ENCODE measurements around the gene BAIAP2L1.

DNA sequence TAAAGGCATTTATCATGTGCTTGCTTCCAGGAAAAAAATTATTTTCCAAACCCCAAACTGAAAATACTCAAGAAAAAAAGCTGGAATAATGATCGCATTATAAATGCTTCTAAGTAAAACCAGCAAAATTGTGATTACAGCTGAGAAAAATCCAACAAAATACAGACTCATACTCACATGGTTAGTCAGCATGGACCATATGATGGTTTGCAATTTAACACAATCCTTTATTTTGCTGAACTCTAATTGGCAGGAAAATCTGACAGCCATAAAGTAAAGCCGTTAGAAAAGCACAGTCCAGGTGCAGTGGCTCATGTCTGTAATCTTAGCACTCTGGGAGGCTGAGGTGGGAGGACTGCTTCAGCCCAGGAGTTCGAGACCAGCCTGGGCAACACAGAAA is 59.8 kb downstream of the BAIAP2L1 start:
- TF ChIP-seq ZFX (IDR thresholded peaks at IDR 0.05), result no peak
- TF ChIP-seq, protein P1, sequence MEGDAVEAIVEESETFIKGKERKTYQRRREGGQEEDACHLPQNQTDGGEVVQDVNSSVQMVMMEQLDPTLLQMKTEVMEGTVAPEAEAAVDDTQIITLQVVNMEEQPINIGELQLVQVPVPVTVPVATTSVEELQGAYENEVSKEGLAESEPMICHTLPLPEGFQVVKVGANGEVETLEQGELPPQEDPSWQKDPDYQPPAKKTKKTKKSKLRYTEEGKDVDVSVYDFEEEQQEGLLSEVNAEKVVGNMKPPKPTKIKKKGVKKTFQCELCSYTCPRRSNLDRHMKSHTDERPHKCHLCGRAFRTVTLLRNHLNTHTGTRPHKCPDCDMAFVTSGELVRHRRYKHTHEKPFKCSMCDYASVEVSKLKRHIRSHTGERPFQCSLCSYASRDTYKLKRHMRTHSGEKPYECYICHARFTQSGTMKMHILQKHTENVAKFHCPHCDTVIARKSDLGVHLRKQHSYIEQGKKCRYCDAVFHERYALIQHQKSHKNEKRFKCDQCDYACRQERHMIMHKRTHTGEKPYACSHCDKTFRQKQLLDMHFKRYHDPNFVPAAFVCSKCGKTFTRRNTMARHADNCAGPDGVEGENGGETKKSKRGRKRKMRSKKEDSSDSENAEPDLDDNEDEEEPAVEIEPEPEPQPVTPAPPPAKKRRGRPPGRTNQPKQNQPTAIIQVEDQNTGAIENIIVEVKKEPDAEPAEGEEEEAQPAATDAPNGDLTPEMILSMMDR (conservative IDR thresholded peaks at IDR 0.05), result no peak

Data from C4-2B (cell line).